ENCODE measurements around the gene APOH. TPM values are rescaled to one million over a fixed set of nuclear protein-coding genes. Genes with fewer than 3 reads are reported as not detected.
A peak's percentile ranks its signal among the peaks of the same experiment; 100 is the strongest.

The APOH gene
- total and polyA plus RNA-seq, 2 of the 13 experiments (the other 11 are each of a cell fraction or from before 2014, with no cell fraction given) = 4,846 to 5,748 TPM

- TF ChIP-seq ZNF275 (CRISPR knock-in tag; IDR thresholded peaks at IDR 0.05; ENCODE audit: borderline replicate concordance) (no peak), ZNF318 (CRISPR knock-in tag; IDR thresholded peaks at IDR 0.05) (no peak), IRF2 (CRISPR knock-in tag; IDR thresholded peaks at IDR 0.05) (peak; percentile 56; the same call in 1 of the 2 replicates), BCL6 (CRISPR knock-in tag; IDR thresholded peaks at IDR 0.05) (peak; percentile 64; the same call in 1 of the 2 replicates), HMG20A (CRISPR knock-in tag; IDR thresholded peaks at IDR 0.05; ENCODE audit: borderline replicate concordance) (peak; percentile 58; the same call in 1 of the 2 replicates), FOXA1 (IDR thresholded peaks at IDR 0.05) (no peak), FOXA1 (CRISPR knock-in tag; IDR thresholded peaks at IDR 0.05) (peak; percentile 86), ZGPAT (CRISPR knock-in tag; IDR thresholded peaks at IDR 0.05) (peak; percentile 60), RNF219 (CRISPR knock-in tag; IDR thresholded peaks at IDR 0.05) (no peak)
Measured at GRCh38 chr17:66233023-66233753, 4.0 kb upstream of the APOH start (continued).

Data from HepG2 (cell line).